Vagina (tissue), 2 donors: ENCODE data around the gene CCDC148.

ENCODE experiments used
- CTCF ChIP-seq, 3 experiments: fragments of 450-650 bp in 2 of 3; fragments of 200-600 bp in 1 of 3; sonication (generic) in 1 of 3; IDR thresholded peaks; one replicate each; pipeline ENCODE4 v1.5.1; 2017 to 2019; ENCODE audit warnings: antibody characterized with exemption in 3 of 3, mild to moderate bottlenecking in 2 of 3, moderate library complexity in 2 of 3
- POLR2A ChIP-seq, 2 donors: fragments of 450-650 bp; IDR thresholded peaks; one replicate each; pipeline ENCODE4 v1.6.1; 2017; ENCODE audit warnings: antibody characterized with exemption in 2 of 2, mild to moderate bottlenecking in 2 of 2, moderate library complexity in 2 of 2

- TF ChIP-seq CTCF (IDR thresholded peaks at IDR 0.05) = no peak
- no peak for TF ChIP-seq POLR2A (IDR thresholded peaks at IDR 0.05)
These were observed 156.2 kb downstream of the CCDC148 start for GRCh38 chr2:158300394-158300793.
